CMK (cell line): ENCODE measurements around the gene UFD1.
"Not testable (repeated sequence)": the region's sequence is repeated elsewhere in the genome, so short reads cannot be mapped to it uniquely, and the experiment has no call there.

Source experiments
- DNase-seq: peaks from one replicate; pipeline ENCODE4 v3.0.0-alpha.2; 2010; ENCODE audit warnings: low read depth

The UFD1 gene

DNA sequence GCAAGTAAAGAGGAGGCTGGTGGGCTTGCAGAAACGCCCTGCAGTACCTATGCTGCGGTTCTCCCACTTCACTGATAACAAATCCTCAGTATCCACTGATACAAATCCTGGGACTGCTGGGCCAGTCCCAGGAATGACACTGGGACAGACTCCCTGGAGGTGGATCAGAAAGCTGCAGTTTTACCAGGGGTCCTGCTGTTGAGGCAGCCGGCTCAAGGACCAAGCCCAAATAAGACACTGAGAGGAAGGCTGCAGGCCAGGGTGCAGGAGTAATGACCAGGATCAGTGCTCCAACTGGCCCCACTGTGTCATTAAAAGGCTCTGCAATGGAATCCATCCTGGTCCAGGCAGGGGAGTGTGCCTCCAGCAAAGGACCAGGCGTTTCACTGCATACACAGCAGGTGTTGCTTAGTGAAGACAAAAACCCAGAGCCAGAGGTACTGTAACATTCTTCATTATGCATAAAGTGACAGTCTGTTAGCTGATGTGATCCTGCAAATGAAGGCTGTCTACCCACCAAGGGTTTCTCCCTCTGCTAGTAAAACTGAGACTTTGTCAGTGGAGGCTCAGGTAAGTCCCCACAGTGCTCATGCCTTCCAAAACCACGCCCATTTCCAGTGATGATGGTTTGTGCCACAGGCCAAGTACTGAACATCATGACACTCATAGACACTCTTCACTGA, 30.1 kb downstream of the UFD1 start:
- no peak for DNase-seq

GRCh38 chr22:19448076-19448607, 30.9 kb downstream of the UFD1 start:
- DNase-seq: no peak

GRCh38 chr22:19447330-19448075, 31.5 kb downstream of the UFD1 start, which contains the start of gene C22orf39:
TSS of gene C22orf39 (minus strand) at chr22:19447711. CDS start at chr22:19447688, 23 bp downstream.
- DNase-seq: peak; percentile 79

GRCh38 chr22:19446603-19447329, 32.2 kb downstream of the UFD1 start:
- DNase-seq: no peak

DNA sequence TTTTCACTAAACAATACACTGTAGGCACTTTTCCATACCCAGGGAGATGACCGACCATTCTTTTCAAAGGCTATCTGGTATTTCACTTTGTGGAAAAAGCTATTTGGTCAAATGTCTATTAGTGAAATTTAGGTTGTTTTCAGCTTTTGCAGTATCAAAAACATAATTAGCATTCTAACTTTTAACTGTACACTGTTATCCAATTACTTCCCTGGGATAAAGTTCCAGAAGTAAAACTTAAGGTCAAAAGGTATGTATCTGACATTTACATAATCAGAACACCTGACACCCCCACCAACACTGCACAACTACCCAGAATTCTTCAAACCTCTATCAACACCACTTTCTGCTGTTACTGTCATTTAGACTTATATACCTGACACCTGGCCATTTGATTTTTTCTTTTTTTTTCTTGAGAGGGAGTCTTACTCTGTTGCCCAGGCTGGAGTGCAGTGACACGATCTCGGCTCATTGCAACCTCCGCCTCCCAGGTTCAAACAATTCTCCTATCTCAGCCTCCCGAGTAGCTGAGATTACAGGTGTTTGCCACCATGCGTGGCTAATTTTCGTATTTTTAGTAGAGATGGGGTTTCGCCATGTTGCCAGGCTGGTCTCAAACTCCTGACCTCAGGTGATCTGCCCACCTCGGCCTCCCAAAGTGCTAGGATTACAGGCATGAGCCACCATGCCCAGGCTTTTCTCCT, 33.6 kb downstream of the UFD1 start:
- DNase-seq: not testable (repeated sequence)

DNA sequence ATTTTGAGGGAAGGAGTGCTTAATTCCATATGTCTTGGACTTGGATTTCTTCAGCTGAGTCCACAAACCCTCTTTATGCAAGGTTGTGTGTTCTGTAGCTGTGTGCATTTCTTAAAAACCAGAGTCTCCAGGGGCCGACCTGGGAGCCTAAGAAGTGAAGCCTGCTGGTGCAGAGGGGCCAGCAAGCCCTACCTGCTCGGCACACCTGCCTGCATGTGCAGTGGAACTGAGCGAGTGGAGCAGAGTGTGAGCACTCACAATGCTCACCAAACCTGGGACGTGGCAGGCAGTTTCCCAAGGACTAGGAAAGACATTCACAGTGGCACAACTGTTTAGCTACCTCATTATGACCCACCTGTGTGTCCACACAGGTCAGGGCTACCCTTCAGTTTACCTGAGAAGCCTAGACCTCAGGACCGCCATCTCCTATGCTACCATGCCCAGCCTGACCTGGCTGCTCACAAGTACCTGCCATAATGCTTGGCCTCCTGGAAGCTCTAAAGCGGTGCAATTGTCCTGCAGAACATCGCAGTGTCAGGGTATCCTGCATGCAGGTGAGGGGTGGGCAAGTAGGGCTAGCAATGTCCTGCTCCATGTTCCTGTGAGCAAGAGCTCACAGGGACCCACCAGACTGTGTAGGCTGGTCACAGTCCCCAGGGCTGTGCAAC, 35.3 kb downstream of the UFD1 start:
- DNase-seq: no peak

DNA sequence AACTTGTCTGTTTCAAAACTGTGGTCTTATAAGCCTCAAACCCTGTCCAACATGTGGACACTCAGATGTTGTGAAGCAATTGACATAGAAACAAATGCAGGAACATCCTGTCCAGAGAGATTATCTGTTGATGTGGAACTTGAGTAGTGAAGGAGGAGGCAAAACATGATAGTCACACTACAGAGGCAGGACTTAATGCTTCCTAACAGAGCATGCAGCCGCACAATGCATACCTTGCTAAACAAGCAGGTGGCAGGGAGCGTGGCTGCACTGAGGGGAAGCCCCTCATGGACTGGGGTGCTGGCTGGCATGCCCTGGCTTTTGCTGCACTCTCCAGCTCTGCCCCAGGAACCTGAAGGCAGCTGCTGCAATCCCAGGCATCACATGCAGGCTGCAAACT, 36.8 kb downstream of the UFD1 start:
- DNase-seq: no peak

- no peak for DNase-seq
These were observed 38.4 kb downstream of the UFD1 start for GRCh38 chr22:19440411-19441195.

- no peak for DNase-seq
These were observed 40.7 kb downstream of the UFD1 start for GRCh38 chr22:19438298-19438697.

- not testable (repeated sequence) for DNase-seq
These were observed 42.4 kb downstream of the UFD1 start for GRCh38 chr22:19436444-19437161.

GRCh38 chr22:19434829-19435580, 44.0 kb downstream of the UFD1 start:
- no peak for DNase-seq

- no peak for DNase-seq
These were observed 44.6 kb downstream of the UFD1 start for GRCh38 chr22:19434401-19434800.

- DNase-seq: peak; percentile 91
These were observed 46.7 kb downstream of the UFD1 start, which contains the start of gene MRPL40 for GRCh38 chr22:19432133-19432851. TSS of gene MRPL40 (plus strand) at chr22:19432545. CDS start at chr22:19432555, 10 bp downstream.

DNA sequence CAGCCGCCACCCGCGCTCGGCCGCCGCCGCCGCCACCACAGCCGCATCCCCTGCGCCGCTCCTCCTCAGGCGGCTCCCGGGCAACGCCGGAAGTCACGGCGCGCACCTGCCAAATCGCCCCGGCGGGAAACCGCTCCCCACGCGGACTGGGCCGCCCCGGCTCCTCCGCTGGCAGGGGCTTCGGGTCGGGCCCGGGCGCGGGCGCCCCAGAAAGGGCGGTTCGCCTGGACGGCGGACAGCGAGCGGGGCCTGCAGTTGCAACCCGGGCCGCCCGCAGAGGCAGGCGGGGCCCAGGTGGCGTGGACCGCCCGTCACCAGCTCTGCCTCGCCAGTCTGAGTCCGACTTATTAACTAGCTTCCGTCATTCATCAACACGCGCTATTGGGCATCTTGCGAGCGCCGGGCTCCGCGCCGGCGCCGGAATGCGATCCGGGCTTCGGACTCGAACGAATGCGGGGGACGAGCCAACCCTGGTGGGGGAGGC, 47.3 kb downstream of the UFD1 start, which contains the start of gene HIRA:
Gene HIRA (minus strand): TSS at position 85 of the 484 bp plus-strand sequence. CDS start 257 bp downstream, outside the sequence.
- DNase-seq: peak; percentile 43

DNA sequence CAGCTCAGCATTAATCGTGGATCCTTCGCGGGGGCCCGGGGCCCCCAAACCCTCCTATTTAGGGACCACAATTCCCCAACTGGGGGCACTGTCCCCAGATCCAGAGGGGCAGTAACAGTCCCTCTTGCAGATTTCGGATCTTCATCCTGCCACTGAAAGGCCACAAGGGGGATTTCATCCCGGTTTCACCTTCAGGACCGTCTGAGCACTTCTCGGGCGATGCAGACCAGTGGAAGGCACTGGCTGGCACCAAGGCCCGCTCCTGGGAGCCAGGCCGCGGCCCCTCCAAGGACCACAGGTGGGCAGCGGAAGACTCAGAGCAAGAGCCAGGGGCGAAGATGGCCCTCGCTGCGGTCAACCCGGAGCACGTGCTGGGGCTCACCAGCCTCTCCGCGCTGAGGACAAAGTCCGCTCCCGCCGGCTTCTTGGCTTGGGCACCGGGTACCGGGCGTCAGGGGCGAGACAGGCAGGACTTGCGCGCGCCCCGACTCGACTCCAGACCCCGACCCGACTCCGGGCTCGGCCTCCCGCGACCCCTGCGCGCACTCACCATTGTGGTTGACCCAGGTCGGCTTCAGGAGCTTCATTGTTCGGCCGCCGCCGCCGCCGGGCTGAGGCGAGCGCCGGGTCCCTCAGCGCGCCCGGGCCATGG, 48.0 kb downstream of the UFD1 start:
- peak; percentile 41 for DNase-seq

DNA sequence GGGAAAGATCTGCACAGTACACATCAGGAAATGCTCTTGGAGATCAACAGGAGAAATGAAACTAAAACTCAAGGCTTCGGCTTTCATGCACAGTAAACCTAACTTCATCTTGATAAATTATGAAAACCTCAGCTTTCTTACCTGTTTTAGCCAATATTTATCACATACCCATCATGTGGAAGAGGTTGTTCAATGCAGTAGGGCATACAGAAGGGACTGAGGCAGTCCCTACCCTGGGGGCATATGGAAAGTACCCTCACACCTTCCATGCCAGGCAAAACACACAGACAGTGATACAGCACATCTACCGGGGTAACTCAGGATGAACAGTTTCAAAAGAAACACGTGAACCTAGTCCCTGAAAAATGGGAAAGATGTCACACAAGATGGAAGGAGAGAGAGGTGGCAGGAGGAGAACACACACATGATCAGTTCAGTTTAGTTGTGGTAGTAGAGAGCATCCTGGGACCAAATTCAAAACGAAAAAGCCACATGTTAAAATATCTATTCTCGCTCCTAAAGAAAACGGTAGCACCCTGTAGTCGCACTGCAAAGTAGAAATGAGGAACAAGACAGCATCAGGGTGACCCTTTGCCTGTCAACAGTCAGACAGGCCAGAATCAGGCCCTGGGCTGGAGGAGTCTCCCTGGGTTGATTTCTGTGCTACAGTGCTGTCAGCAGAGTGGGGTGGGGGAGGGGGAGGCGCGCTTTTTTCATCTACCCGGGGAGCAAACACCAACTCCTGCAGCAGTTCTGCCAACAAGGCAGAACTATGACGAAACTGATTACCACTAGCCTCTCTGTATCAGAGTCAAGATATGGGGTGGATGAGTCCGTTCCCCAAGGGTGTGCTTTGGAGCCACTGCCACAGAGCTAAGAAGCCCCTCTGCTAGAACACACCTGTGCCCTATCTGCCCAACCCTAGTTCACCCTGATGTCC, 48.8 kb downstream of the UFD1 start:
- DNase-seq: no peak
